Endothelial cell (in vitro differentiated cells): ENCODE data around the gene CRYBA2. TPM values are rescaled to one million over a fixed set of nuclear protein-coding genes. Genes with fewer than 3 reads are reported as not detected.
A peak's percentile ranks its signal among the peaks of the same experiment; 100 is the strongest.

Experiments used
- DNase-seq: peaks from one replicate; pipeline ENCODE4 v3.0.0; 2021; ENCODE audit warnings: low spot score
- H3K27ac Mint-ChIP-seq: one replicate; pipeline ENCODE4 v1.8.0; 2021; ENCODE audit warnings: mixed read lengths, inconsistent platforms; ENCODE audit not compliant: unreplicated experiment
- H3K27me3 Mint-ChIP-seq: one replicate; pipeline ENCODE4 v1.8.0; 2021; ENCODE audit warnings: mild to moderate bottlenecking, moderate library complexity, mixed read lengths, inconsistent platforms; ENCODE audit not compliant: unreplicated experiment
- H3K36me3 Mint-ChIP-seq: one replicate; pipeline ENCODE4 v1.8.0; 2021; ENCODE audit warnings: mild to moderate bottlenecking, low read depth, mixed read lengths, inconsistent platforms; ENCODE audit not compliant: unreplicated experiment
- H3K4me1 Mint-ChIP-seq: one replicate; pipeline ENCODE4 v1.8.0; 2021; ENCODE audit warnings: mild to moderate bottlenecking, mixed read lengths, inconsistent platforms; ENCODE audit not compliant: unreplicated experiment
- H3K4me3 Mint-ChIP-seq: one replicate; pipeline ENCODE4 v1.8.0; 2021; ENCODE audit warnings: mild to moderate bottlenecking, mixed read lengths, inconsistent platforms; ENCODE audit not compliant: unreplicated experiment
- H3K9me3 Mint-ChIP-seq: one replicate; pipeline ENCODE4 v1.8.0; 2021; ENCODE audit warnings: mixed read lengths, inconsistent platforms; ENCODE audit not compliant: unreplicated experiment
- CTCF ChIP-seq: fragments of 200-600 bp; sonication (generic); IDR thresholded peaks from one replicate; pipeline ENCODE4 v1.5.0; 2021; ENCODE audit warnings: antibody characterized with exemption; ENCODE audit not compliant: unreplicated experiment
- microRNA-seq: library from miRNA; unstranded; fragments of <30 nt; microRNA quantifications from one replicate; pipeline ENCODE4, GENCODE V29; 2020; ENCODE audit not compliant: unreplicated experiment
- total RNA-seq: library from RNA; stranded (reverse); fragmentation: NEBNext Ultra II Directional; extraction: Animal tissue kit (Norgen Biotek cat#: 25700); gene quantifications from one replicate; pipeline ENCODE4 v1.2.1, GENCODE V29; 2021; ENCODE audit not compliant: unreplicated experiment

The CRYBA2 gene
- total RNA-seq, 1 donor from 2014 or later, result not detected

DNA sequence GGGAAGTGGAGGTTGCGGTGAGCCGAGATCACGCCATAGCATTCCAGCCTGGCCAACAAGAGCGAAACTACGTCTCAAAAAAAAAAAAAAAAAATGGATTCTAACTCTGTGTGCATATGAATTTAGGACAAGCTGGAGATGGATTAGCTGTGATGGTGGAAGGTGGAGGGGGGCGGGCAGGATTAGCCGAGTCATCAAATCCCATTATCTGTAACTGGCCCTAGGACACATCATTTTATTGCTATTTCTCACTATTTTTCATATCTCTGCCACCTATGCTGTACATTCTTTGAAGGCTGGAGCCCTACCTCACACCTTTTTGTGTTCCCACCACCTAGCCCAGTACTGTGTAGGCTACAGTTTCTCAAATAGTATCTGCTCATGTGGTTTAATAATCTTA is 41.1 kb downstream of the CRYBA2 start:
- no peaks in the 10 kb centered on the region for H3K4me1 Mint-ChIP-seq
- no peak overlapping the region for H3K4me3 Mint-ChIP-seq
- no peak for DNase-seq
- H3K27me3 Mint-ChIP-seq, result peaks cover 20% of the 10 kb centered on the region
- no peak overlapping the region for H3K27ac Mint-ChIP-seq
- TF ChIP-seq CTCF, result no peak
- H3K36me3 Mint-ChIP-seq, result peaks cover 2% of the 10 kb centered on the region
- no peaks in the 10 kb centered on the region for H3K9me3 Mint-ChIP-seq

DNA sequence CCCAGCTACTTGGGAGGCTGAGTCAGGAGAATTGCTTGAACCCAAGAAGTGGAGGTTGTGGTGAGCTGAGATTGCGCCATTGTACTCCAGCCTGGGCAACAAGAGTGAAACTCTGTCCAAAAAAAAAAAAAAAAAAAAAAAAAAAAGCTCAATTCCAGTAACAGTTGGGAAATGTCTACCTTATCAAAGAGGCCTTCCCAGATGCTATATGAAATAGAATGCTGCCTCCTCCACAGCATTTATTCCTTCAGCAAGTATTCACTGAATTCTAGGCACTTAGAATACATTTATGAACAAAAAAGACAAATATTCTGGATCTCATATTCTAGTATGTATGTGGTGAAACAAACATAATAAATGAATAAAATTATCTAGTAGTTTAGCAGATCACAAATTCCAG is 46.6 kb downstream of the CRYBA2 start:
- no peak for TF ChIP-seq CTCF
- Mint-ChIP-seq H3K27me3 (no peaks in the 10 kb centered on the region), H3K9me3 (no peaks in the 10 kb centered on the region), H3K36me3 (no peaks in the 10 kb centered on the region), H3K4me1 (no peaks in the 10 kb centered on the region), H3K27ac (no peak overlapping the region), H3K4me3 (no peak overlapping the region)
- no peak for DNase-seq

DNA sequence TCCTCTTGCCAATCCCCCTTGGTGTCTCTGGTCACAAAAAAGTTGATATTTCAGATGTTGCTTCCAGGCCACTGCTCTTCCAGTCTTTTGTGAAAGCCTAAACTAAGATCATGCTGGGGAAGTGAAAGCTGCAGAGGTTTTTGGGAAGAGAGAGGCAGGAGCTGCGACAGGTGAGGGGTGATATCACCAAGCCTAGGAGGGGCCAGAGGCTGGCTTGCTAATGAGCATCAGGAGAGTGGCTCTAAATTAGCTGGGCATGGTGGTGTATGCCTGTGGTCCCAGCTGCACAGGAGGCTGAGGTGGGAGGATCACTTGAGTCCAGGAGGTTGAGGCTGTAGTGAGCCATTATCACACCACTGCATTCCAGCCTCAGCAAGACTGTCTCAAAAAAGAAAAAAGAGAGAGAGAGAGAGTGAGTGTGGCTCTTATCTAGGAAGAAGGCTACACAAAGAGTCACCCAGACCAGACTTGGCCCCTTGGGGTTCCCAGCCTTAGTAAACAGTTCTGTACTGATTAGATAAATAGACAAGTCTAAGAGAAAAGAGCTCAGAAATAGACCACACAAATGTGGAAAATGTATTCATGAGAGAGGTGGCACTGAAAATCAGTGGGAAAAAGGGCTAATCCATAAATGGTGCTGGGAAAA is 48.3 kb downstream of the CRYBA2 start:
- Mint-ChIP-seq H3K9me3 (no peaks in the 10 kb centered on the region), H3K36me3 (no peaks in the 10 kb centered on the region), H3K4me1 (no peaks in the 10 kb centered on the region), H3K27me3 (no peaks in the 10 kb centered on the region), H3K4me3 (no peak overlapping the region), H3K27ac (no peak overlapping the region)
- no peak for DNase-seq
- TF ChIP-seq CTCF, result no peak

Small RNAs within 50 kb of the gene (microRNA-seq; reads per million reads assigned to microRNA genes)
- gene MIR375, result 71.1 reads per million, percentile 79 among the genes with 10 or more reads in this experiment

Other genes with a start within 250 kb of the CRYBA2 start
- gene CYP27A1, start 211.3 kb downstream of the CRYBA2 start, total RNA-seq, result 9.0 TPM
- not detected for gene PRKAG3, start 161.6 kb downstream of the CRYBA2 start, total RNA-seq
- gene WNT6, start 133.6 kb downstream of the CRYBA2 start, total RNA-seq, result not detected
- gene WNT10A, start 112.6 kb downstream of the CRYBA2 start, total RNA-seq, result not detected
- 0.13 TPM for gene CDK5R2, start 33.8 kb downstream of the CRYBA2 start, total RNA-seq
- gene FEV, start 8.2 kb downstream of the CRYBA2 start, total RNA-seq, result 0.56 TPM
- 0.59 TPM for gene CFAP65, start 48.1 kb upstream of the CRYBA2 start, total RNA-seq
- not detected for gene IHH, start 67.5 kb upstream of the CRYBA2 start, total RNA-seq
- 11.1 TPM for gene NHEJ1, start 167.4 kb upstream of the CRYBA2 start, total RNA-seq
- 1.7 TPM for gene SLC23A3, start 176.6 kb upstream of the CRYBA2 start, total RNA-seq
- 47.1 TPM for gene CNPPD1, start 183.5 kb upstream of the CRYBA2 start, total RNA-seq
- 90.6 TPM for gene RETREG2, start 184.9 kb upstream of the CRYBA2 start, total RNA-seq
- 39.7 TPM for gene ZFAND2B, start 213.4 kb upstream of the CRYBA2 start, total RNA-seq
- 11.4 TPM for gene ABCB6, start 225.5 kb upstream of the CRYBA2 start, total RNA-seq
- gene ATG9A, start 236.2 kb upstream of the CRYBA2 start, total RNA-seq, result 48.5 TPM
- gene ANKZF1, start 236.4 kb upstream of the CRYBA2 start, total RNA-seq, result 43.8 TPM